Kidney (tissue), 14 donors: ENCODE results near the gene SMAD3. TPM values are rescaled to one million over a fixed set of nuclear protein-coding genes. Genes with fewer than 3 reads are reported as not detected.

Experiments
- DNase-seq, 5 donors: peaks; one replicate each; pipeline ENCODE4 v3.0.0-alpha.2; 2013 to 2020
- FAIRE-seq: peaks from 2 replicates; lab custom pipeline; 2012; peaks lifted over from hg19 to GRCh38; lab: Jason Lieb, UNC
- H3K27ac ChIP-seq, 2 donors: one replicate each; pipeline ENCODE4 v1.7.0; 2013; ENCODE audit warnings: low read depth in 2 of 2, low read length in 2 of 2, inconsistent platforms in 1 of 2
- H3K27me3 ChIP-seq: one replicate; pipeline ENCODE4 v1.7.1; 2013; ENCODE audit warnings: low read length, inconsistent platforms; ENCODE audit not compliant: control insufficient read depth, insufficient read depth
- H3K36me3 ChIP-seq, 3 donors: one replicate each; pipeline versions ENCODE4 v1.7.0 to v1.7.1; 2013; ENCODE audit warnings: low read length in 3 of 3, control low read depth in 1 of 3, inconsistent platforms in 1 of 3; ENCODE audit not compliant: insufficient read depth in 3 of 3, control insufficient read depth in 2 of 3
- H3K4me1 ChIP-seq, 3 donors: one replicate each; pipeline versions ENCODE4 v1.7.0 to v1.7.1; 2013; ENCODE audit warnings: low read length in 3 of 3, inconsistent platforms in 1 of 3, low read depth in 1 of 3; ENCODE audit not compliant: control insufficient read depth in 2 of 3, insufficient read depth in 2 of 3
- H3K4me3 ChIP-seq, 3 donors: one replicate each; pipeline versions ENCODE4 v1.7.0 to v1.8.1; 2013; ENCODE audit warnings: low read length in 3 of 3, control low read depth in 1 of 3, inconsistent platforms in 1 of 3
- H3K9ac ChIP-seq, 3 donors: one replicate each; pipeline versions ENCODE4 v1.7.0 to v1.7.1; 2013; ENCODE audit warnings: low read length in 3 of 3, control low read depth in 1 of 3, inconsistent platforms in 1 of 3
- H3K9me3 ChIP-seq, 3 donors: one replicate each; pipeline versions ENCODE4 v1.7.0 to v1.7.1; 2013; ENCODE audit warnings: low read length in 3 of 3, control low read depth in 1 of 3, inconsistent platforms in 1 of 3; ENCODE audit not compliant: control insufficient read depth in 2 of 3, insufficient read depth in 1 of 3
- intact Hi-C: fragments of 100-400 bp; cut with DNase I; formaldehyde crosslinking; loops from one replicate; pipeline ENCODE4 v1.11.1; 2022
- polyA plus RNA-seq: library from polyadenylated mRNA; stranded (reverse); fragments of 350-450 nt; fragmentation: Illumina TruSeq; extraction: RNeasy Lipid Tissue Mini Kit (QIAGEN cat#74804); gene quantifications from one replicate; pipeline ENCODE4 v1.2.3, GENCODE V29; 2014; ENCODE audit warnings: low read depth, low replicate concordance; ENCODE audit not compliant: insufficient read depth
- total RNA-seq: library from RNA; stranded (reverse); fragmentation: NEBNext Ultra II Directional; extraction: Animal tissue kit (Norgen Biotek cat#: 25700); gene quantifications from one replicate; pipeline ENCODE4 v1.2.1, GENCODE V29; 2021
- TF ChIP-seq, protein P1 (sequence below): IDR thresholded peaks from 3 replicates; pipeline ENCODE4 v1.5.1; 2012; ENCODE audit warnings: mild to moderate bottlenecking, moderate library complexity, borderline replicate concordance; ENCODE audit not compliant: insufficient read depth; ENCODE audit errors: extremely low read depth
- donor health status: control.
- donor health status: control.
- donor health status: control.
- donor health status: control.
- donor health status: control.
- donor health status: DM: yes; HTN: yes; CAD: no.
- donor health status: Normal renal cell carcinoma (clear cell type).

Gene SMAD3
- total and polyA plus RNA-seq, 2 donors from 2014 or later = 10.1 to 58.2 TPM

DNA sequence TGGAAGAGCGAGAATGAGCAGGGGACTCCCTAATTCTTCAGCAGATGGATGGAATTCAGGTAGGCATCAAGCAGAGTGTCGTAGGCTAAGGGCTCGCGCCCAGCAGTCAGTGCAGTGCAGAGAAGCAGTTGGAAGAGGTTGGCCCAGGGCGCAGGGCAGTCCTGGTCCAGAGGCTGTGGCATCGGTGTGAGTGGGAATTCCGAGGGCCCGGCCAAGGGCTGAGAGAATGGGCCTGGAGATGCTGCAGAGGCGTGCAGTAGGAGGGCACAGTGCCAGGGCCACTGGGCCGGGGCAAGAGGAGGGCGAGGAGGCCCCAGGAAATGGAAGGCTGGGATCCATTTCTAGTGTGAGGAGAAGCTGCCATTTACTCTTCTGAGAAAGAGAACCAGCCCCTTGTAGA is 114.6 kb downstream of the SMAD3 start:
- FAIRE-seq (no peak), DNase-seq (no peak)
- TF ChIP-seq, protein P1, sequence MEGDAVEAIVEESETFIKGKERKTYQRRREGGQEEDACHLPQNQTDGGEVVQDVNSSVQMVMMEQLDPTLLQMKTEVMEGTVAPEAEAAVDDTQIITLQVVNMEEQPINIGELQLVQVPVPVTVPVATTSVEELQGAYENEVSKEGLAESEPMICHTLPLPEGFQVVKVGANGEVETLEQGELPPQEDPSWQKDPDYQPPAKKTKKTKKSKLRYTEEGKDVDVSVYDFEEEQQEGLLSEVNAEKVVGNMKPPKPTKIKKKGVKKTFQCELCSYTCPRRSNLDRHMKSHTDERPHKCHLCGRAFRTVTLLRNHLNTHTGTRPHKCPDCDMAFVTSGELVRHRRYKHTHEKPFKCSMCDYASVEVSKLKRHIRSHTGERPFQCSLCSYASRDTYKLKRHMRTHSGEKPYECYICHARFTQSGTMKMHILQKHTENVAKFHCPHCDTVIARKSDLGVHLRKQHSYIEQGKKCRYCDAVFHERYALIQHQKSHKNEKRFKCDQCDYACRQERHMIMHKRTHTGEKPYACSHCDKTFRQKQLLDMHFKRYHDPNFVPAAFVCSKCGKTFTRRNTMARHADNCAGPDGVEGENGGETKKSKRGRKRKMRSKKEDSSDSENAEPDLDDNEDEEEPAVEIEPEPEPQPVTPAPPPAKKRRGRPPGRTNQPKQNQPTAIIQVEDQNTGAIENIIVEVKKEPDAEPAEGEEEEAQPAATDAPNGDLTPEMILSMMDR = no peak
- H3K9me3 ChIP-seq = no peaks in the 10 kb centered on the region
- no peak overlapping the region for H3K9ac ChIP-seq
- no peak overlapping the region for H3K4me3 ChIP-seq
- H3K27me3 ChIP-seq = no peaks in the 10 kb centered on the region
- intact Hi-C loops = no loop called here
- peaks cover 0 to 13% (median 7%) of the 10 kb centered on the region in 3 donors for H3K4me1 ChIP-seq
- H3K27ac ChIP-seq = no peak overlapping the region
- peaks cover 2 to 40% (median 4%) of the 10 kb centered on the region in 3 donors for H3K36me3 ChIP-seq

- Histone ChIP-seq H3K9ac (no peak overlapping the region), H3K4me3 (no peak overlapping the region), H3K27me3 (no peaks in the 10 kb centered on the region), H3K36me3 (peaks cover 2 to 41% (median 4%) of the 10 kb centered on the region in 3 donors), H3K9me3 (no peaks in the 10 kb centered on the region), H3K4me1 (peaks cover 0 to 17% (median 10%) of the 10 kb centered on the region in 3 donors), H3K27ac (no peak overlapping the region)
- DNase-seq = peak in 1 of 5 donors; percentile 36
- no peak for FAIRE-seq
- TF ChIP-seq, protein P1 = no peak
- intact Hi-C loops = no loop called here
Observed at GRCh38 chr15:67180514-67181191, 115.3 kb downstream of the SMAD3 start.

GRCh38 chr15:67181221-67181639 is 115.8 kb downstream of the SMAD3 start:
- Histone ChIP-seq H3K9ac (no peak overlapping the region), H3K36me3 (peaks cover 2 to 41% (median 4%) of the 10 kb centered on the region in 3 donors), H3K27ac (no peak overlapping the region), H3K27me3 (no peaks in the 10 kb centered on the region), H3K4me3 (no peak overlapping the region), H3K9me3 (no peaks in the 10 kb centered on the region), H3K4me1 (peaks cover 0 to 13% (median 6%) of the 10 kb centered on the region in 3 donors)
- DNase-seq = peak in 1 of 5 donors; percentile 28
- TF ChIP-seq, protein P1 = no peak
- no peak for FAIRE-seq
- intact Hi-C loops = no loop called here
